SK-N-MC (cell line): Measurements from ENCODE around the gene SLC20A1.
"Not testable (repeated sequence)": the region's sequence is repeated elsewhere in the genome, so short reads cannot be mapped to it uniquely, and the experiment has no call there.

Experiments
- DNase-seq: peaks from one replicate; pipeline ENCODE4 v3.0.0-alpha.2; 2011; ENCODE audit warnings: low read depth, low spot score
- H3K27ac ChIP-seq: fragments of 200-600 bp; sonication (generic); 2 replicates; pipeline ENCODE4 v1.5.1; 2016; ENCODE audit warnings: mixed run types
- H3K36me3 ChIP-seq: fragments of 200-600 bp; sonication (generic); 2 replicates; pipeline ENCODE4 v1.6.1; 2017; ENCODE audit warnings: antibody characterized with exemption, low read length, mixed read lengths; ENCODE audit not compliant: insufficient read depth
- H3K4me3 ChIP-seq: fragments of 200-600 bp; sonication (generic); 2 replicates; pipeline ENCODE4 v1.5.1; 2016
- H3K9ac ChIP-seq: fragments of 200-600 bp; sonication (generic); 2 replicates; pipeline ENCODE4 v1.8.0; 2017; ENCODE audit warnings: mixed run types, mixed read lengths; ENCODE audit not compliant: insufficient read length
- H3K9me3 ChIP-seq: fragments of 200-600 bp; sonication (generic); 2 replicates; pipeline ENCODE4 v1.6.1; 2017; ENCODE audit warnings: low read depth, mild to moderate bottlenecking, antibody characterized with exemption, low read length, moderate library complexity, mixed read lengths
- EZH2 ChIP-seq: fragments of 200-600 bp; sonication (generic); IDR thresholded peaks from one replicate; pipeline ENCODE4 v1.6.1; 2017; ENCODE audit warnings: antibody characterized with exemption
- FOXP2 ChIP-seq: optimal IDR thresholded peaks from 2 replicates; pipeline ENCODE3; 2011; ENCODE audit warnings: mild to moderate bottlenecking, moderate library complexity; ENCODE audit not compliant: insufficient read depth; ENCODE audit errors: extremely low read length, control extremely low read depth
- POLR2AphosphoS5 ChIP-seq: IDR thresholded peaks from 2 replicates; pipeline ENCODE4 v1.6.1; 2012; ENCODE audit warnings: mild to moderate bottlenecking, low read depth, low read length, borderline replicate concordance

Gene SLC20A1

DNA sequence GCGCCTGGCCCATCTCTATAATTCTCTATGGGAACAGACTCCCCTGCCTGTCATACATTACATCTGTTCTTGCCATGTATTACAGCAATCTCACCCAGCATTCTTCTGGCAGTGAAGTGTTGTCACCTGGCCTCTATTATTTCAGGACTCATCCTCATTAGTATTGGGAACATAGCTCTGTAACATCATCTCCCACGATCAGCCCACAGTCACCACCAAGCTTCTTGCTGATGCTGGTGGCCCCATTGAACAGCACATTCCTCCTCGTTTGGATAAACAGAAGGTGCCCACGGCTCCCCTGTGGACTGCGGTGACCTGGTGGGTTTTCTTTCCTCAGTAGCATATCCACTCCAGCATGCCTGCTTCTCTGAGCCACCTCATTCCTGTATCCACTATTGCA lies 39.8 kb upstream of the SLC20A1 start:
- Histone ChIP-seq H3K9me3 (no peaks in the 10 kb centered on the region), H3K27ac (no peak overlapping the region), H3K36me3 (no peaks in the 10 kb centered on the region), H3K4me3 (no peak overlapping the region), H3K9ac (no peak overlapping the region)
- no peak for DNase-seq
- no peak for TF ChIP-seq EZH2
- TF ChIP-seq POLR2AphosphoS5, result no peak
- no peak for TF ChIP-seq FOXP2

DNA sequence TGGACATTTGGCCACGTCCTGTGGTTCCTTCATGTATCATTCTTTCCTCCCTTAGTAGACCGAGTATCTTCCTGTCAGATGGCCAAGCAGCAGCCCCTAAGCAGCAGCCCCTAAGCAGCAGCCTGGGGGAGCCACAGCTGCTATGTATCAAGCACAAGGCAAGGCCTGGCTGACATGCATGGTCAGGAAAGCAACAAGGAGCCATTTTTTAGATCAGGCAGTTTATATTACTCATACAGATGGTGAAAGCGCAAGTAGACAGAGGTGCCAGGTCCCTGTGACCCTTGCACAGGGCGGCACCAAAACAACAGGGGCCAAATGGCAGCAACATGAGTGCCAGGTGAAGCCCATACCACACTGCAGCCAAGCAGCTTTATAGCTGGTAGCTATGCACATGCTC lies 39.2 kb upstream of the SLC20A1 start:
- TF ChIP-seq EZH2 (no peak), FOXP2 (no peak), POLR2AphosphoS5 (no peak)
- Histone ChIP-seq H3K27ac (no peak overlapping the region), H3K9me3 (no peaks in the 10 kb centered on the region), H3K4me3 (no peak overlapping the region), H3K36me3 (no peaks in the 10 kb centered on the region), H3K9ac (no peak overlapping the region)
- DNase-seq, result no peak

GRCh38 chr2:112607680-112608438 lies 37.9 kb upstream of the SLC20A1 start:
- no peak for TF ChIP-seq FOXP2
- no peak for TF ChIP-seq EZH2
- no peak for TF ChIP-seq POLR2AphosphoS5
- Histone ChIP-seq H3K36me3 (no peaks in the 10 kb centered on the region), H3K9ac (no peak overlapping the region), H3K4me3 (no peak overlapping the region), H3K27ac (no peak overlapping the region), H3K9me3 (no peaks in the 10 kb centered on the region)
- DNase-seq, result no peak

DNA sequence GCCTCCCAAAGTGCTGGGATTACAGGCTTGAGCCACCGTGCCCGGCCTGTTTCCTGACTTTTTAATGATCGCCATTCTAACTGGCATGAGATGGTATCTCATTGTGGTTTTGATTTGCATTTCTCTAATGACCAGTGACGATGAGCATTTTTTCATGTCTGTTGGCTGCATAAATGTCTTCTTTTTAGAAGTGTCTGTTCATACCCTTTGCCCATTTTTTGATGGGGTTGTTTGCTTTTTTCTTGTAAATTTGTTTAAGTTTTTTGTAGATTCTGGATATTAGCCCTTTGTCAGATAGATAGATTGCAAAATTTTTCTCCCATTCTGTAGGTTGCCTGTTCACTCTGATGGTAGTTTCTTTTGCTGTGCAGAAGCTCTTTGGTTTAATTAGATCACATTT lies 36.4 kb upstream of the SLC20A1 start:
- not testable (repeated sequence) for H3K9me3 ChIP-seq, H3K4me3 ChIP-seq, DNase-seq, H3K9ac ChIP-seq, H3K36me3 ChIP-seq, H3K27ac ChIP-seq

DNA sequence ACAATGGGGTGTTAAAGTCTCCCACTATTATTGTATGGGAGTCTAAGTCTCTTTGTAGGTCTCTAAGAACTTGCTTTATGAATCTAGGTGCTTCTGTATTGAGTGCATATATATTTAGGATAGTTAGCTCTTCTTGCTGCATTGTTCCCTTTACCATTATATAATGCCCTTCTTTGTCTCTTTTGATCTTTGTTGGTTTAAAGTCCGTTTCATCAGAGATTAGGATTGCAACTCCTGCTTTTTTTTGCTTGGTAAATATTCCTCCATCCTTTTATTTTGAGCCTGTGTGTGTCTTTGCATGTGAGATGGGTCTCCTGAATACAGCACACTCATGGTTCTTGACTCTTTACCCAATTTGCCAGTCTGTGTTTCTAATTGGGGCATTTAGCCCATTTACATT lies 33.5 kb upstream of the SLC20A1 start:
- not testable (repeated sequence) for DNase-seq, H3K27ac ChIP-seq, H3K4me3 ChIP-seq, H3K9me3 ChIP-seq, H3K9ac ChIP-seq, H3K36me3 ChIP-seq

GRCh38 chr2:112614201-112614840 lies 31.4 kb upstream of the SLC20A1 start:
- TF ChIP-seq FOXP2 (no peak), POLR2AphosphoS5 (no peak), EZH2 (no peak)
- H3K36me3 ChIP-seq, result no peaks in the 10 kb centered on the region
- no peaks in the 10 kb centered on the region for H3K9me3 ChIP-seq
- no peak overlapping the region for H3K27ac ChIP-seq
- H3K9ac ChIP-seq, result no peak overlapping the region
- no peak for DNase-seq
- H3K4me3 ChIP-seq, result no peak overlapping the region

DNA sequence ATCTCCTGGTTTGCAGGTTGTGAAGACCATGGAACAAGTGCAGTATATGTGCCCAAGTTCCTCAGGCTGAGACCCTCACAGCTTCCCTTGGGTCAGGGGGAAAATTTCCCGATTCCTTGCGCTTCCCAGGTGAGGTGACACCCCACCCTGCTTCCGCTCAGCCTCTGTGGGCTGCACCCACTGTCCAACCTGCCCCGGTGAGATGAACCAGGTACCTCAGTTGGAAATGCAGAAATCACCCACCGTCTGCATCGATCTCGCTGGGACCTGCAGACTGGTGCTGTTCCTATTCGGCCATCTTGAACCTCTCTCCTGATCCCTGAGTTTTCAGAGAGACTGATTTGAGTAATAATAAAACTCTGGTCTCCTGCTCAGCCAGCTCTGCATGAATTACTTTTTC lies 30.7 kb upstream of the SLC20A1 start:
- Histone ChIP-seq H3K9ac (no peak overlapping the region), H3K27ac (no peak overlapping the region), H3K4me3 (no peak overlapping the region), H3K36me3 (no peaks in the 10 kb centered on the region), H3K9me3 (no peaks in the 10 kb centered on the region)
- no peak for TF ChIP-seq EZH2
- TF ChIP-seq FOXP2, result no peak
- TF ChIP-seq POLR2AphosphoS5, result no peak
- no peak for DNase-seq

- H3K36me3 ChIP-seq, DNase-seq, H3K27ac ChIP-seq, H3K9me3 ChIP-seq, H3K4me3 ChIP-seq, H3K9ac ChIP-seq: not testable (repeated sequence)
Observed at GRCh38 chr2:112615798-112616197, 29.9 kb upstream of the SLC20A1 start.

- TF ChIP-seq EZH2, result no peak
- TF ChIP-seq FOXP2, result no peak
- TF ChIP-seq POLR2AphosphoS5, result no peak
- DNase-seq, result no peak
- Histone ChIP-seq H3K36me3 (no peaks in the 10 kb centered on the region), H3K9me3 (no peaks in the 10 kb centered on the region), H3K9ac (no peak overlapping the region), H3K4me3 (no peak overlapping the region), H3K27ac (no peak overlapping the region)
Observed at GRCh38 chr2:112618383-112618782, 27.4 kb upstream of the SLC20A1 start.
